AG10803 (cell line): ENCODE measurements around the gene SREK1.
"Not testable (repeated sequence)": the region's sequence is repeated elsewhere in the genome, so short reads cannot be mapped to it uniquely, and the experiment has no call there.

Experiments
- DNase-seq: peaks from one replicate; pipeline ENCODE4 v3.0.0; 2010; ENCODE audit warnings: low read depth
- H3K4me3 ChIP-seq: 2 replicates; pipeline ENCODE4 v1.5.1; 2011; ENCODE audit warnings: mild to moderate bottlenecking, low read length, control low read depth
- TF ChIP-seq, protein P1 (sequence below): conservative IDR thresholded peaks from 2 replicates; pipeline ENCODE4 v1.5.1; 2011; ENCODE audit warnings: mild to moderate bottlenecking, low read length, control low read depth, inconsistent platforms

The SREK1 gene

GRCh38 chr5:66130493-66130892 is 13.6 kb upstream of the SREK1 start:
- TF ChIP-seq, protein P1, sequence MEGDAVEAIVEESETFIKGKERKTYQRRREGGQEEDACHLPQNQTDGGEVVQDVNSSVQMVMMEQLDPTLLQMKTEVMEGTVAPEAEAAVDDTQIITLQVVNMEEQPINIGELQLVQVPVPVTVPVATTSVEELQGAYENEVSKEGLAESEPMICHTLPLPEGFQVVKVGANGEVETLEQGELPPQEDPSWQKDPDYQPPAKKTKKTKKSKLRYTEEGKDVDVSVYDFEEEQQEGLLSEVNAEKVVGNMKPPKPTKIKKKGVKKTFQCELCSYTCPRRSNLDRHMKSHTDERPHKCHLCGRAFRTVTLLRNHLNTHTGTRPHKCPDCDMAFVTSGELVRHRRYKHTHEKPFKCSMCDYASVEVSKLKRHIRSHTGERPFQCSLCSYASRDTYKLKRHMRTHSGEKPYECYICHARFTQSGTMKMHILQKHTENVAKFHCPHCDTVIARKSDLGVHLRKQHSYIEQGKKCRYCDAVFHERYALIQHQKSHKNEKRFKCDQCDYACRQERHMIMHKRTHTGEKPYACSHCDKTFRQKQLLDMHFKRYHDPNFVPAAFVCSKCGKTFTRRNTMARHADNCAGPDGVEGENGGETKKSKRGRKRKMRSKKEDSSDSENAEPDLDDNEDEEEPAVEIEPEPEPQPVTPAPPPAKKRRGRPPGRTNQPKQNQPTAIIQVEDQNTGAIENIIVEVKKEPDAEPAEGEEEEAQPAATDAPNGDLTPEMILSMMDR, result no peak
- DNase-seq, result no peak
- no peak overlapping the region for H3K4me3 ChIP-seq

DNA sequence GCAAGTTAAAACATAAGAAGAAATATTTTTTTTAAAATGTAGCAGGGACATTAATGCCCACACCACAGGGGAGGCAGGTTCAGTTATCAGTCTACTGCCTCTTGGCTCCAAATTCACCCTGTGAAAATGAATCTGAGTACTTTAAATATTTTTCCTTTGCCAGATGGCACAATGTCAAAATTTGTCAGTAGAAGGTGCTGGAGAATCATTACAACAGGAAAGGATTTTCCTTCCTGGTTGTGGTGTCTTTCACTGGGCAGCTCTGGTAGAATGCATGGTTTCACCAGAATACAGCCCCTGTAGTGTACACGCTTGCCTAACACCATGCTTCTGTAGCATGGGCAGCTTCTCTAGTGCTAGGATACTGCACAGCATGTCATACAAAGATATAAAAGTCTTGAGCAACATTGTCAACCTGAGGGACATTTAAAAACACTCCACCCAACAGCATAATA is 9.7 kb upstream of the SREK1 start:
- peak; percentile 17 for DNase-seq
- TF ChIP-seq, protein P1, result no peak
- H3K4me3 ChIP-seq, result no peak overlapping the region

DNA sequence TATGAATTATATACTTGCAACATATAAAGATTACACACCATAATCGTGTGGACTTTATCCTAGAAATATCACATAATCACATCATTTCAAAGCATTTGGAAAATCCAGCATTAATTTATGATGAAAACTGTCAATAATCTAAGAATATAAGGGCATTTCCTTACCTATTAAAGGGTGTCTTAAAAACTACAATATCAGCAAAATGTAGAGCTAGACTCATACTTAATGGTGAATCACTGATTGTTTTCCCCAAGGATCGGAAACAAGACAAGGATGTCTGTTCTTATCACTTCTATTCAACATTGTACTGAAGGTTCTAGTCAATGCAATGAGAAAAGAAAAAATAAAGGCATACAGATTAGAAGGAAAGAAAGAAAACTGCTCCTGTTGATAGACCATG is 8.0 kb upstream of the SREK1 start:
- TF ChIP-seq, protein P1, result no peak
- DNase-seq, result no peak
- H3K4me3 ChIP-seq, result no peak overlapping the region

DNA sequence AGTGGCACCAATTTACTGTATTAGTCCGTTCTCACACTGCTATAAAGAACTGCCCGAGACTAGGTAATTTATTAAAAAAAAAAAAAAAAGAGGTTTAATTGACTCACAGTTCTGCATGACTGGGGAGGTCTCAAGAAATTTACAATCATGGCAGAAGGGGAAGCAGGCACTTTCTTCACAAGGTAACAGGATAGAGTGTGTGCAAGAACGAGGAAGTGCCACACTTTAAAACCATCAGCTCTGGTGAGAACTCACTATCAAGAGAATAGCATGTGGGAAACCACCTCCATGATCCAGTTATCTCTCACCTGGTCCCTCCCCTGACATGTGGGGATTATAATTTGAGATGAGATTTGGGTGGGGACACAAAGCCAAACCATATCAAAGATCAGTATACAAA is 7.2 kb upstream of the SREK1 start:
- not testable (repeated sequence) for H3K4me3 ChIP-seq, DNase-seq

DNA sequence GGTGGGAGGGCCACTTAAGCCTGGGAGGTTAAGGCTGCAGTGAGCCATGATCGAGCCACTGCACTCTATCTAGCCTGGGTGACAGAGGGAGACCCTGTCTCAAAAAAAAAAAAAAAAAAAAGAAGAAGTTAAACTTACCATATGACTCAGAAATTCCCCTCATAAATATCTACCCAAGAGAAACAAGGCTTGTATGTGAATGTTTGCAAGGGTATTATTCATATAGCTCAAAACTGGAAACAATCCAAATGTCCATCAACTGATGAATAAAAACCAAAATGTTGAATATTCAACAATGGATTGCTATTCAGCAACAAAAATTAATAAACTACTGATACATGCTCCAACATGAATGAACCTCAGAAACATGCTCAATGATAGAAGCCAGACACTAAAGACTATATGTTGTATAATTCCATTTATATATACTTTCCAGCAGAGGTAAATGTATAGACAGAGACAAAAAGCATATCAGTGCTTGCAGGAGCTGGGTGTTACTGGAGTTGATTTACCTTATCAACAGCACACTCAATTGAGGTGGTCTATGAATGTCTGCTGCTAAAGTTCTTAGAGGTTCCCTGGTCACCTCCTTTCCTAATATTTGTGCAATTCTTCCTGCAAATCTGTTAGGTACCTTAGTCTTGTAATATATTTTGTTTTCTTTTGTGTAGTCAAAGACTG is 5.3 kb upstream of the SREK1 start:
- no peak for DNase-seq
- TF ChIP-seq, protein P1, result no peak
- no peak overlapping the region for H3K4me3 ChIP-seq

DNA sequence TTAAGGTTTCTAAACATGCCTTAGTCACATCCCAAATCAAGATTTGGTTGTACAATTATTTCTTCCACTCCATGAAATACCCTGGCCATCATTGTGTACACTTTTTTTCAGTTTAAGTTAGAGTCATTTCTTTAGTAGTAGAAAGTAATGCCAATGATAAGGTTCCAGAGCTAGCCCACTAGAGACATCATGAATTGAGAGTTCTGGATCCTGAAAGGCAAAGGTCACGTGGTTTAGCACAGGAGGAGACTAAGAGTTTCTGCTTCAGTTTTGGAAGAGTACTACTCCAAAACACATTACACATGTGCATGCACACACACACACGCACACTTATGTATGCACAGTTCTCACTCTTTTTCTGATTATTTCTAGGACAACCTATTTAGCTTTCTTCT is 4.8 kb upstream of the SREK1 start:
- no peak overlapping the region for H3K4me3 ChIP-seq
- no peak for DNase-seq
- TF ChIP-seq, protein P1, result no peak

DNA sequence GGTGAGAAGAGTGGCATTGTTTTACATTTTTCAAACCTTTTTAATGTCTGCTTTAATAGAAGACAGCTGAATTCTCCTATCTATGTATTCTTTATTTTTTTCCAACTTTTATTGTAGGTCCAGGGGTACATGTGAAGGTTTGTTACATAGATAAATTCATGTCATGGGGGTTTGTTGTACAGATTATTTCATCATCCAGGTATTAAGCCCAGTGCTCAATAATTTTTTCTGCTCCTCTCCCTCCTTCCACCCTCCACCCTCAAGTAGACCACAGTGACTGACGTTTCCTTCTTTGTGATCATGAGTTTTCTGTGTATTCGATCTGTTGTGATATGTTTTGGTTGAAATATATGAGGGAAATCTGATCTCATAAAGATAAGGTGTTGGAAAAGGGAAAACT is 1.7 kb upstream of the SREK1 start:
- DNase-seq, result no peak
- H3K4me3 ChIP-seq, result no peak overlapping the region
- TF ChIP-seq, protein P1, result no peak
